ENCODE data around the gene RAD18.

Gene RAD18

DNA sequence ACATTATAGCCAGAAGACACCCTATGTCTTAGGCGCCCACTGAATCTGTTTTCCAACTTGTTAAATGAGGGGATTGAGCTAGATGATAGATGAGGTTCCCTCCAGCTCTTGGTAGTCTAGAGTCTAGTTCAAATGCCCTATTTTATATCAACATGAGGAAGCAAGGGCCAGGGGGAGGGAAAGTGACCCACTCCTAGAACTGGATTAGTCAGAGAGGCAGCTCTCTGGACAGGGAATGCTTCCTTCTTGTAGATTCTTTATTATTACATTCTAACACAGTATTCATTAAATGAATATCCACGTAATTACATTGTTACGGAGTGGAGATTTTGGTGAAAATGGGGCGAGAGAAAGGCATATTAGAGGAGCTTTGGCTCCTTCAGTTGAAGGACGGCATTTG, 89.5 kb downstream of the RAD18 start:
- Histone ChIP-seq H3K9me3 (replicated peaks in 1 of 2; ENCODE audit: control insufficient read depth in 2 of 2, insufficient read depth in 1 of 2, low read depth in 1 of 2, low read length in 2 of 2) (peaks cover 0 to 1% of the 10 kb centered on the region in 2 donors), H3K9ac (ENCODE audit: low read depth, low read length, poor library complexity) (no peak overlapping the region), H3K18ac (ENCODE audit: low read length) (no peak overlapping the region), H2BK120ac (ENCODE audit: low read depth, low read length) (no peak overlapping the region), H2BK15ac (ENCODE audit: low read length) (no peak overlapping the region), H4K91ac (ENCODE audit: low read depth, low read length, poor library complexity) (no peak overlapping the region), H2BK5ac (ENCODE audit: low read length) (no peak overlapping the region), H3K14ac (ENCODE audit: low read length) (no peak overlapping the region), H4K8ac (ENCODE audit: low read depth, low read length) (no peak overlapping the region), H2BK12ac (ENCODE audit: low read length) (no peak overlapping the region), H3K27ac (replicated peaks; ENCODE audit: low read length) (no peak overlapping the region), H3K23ac (ENCODE audit: low read depth, low read length, poor library complexity) (no peak overlapping the region), H3K27me3 (ENCODE audit: control insufficient read depth in 3 of 3, insufficient read depth in 3 of 3, low read depth in 1 of 3, low read length in 3 of 3) (no peaks in the 10 kb centered on the region), H3K4me3 (ENCODE audit: low read length in 2 of 2) (no peak overlapping the region), H2AFZ (ENCODE audit: low read length) (no peak overlapping the region), H2AK5ac (ENCODE audit: low read depth, low read length) (no peak overlapping the region), H3K79me1 (ENCODE audit: low read depth, low read length) (no peaks in the 10 kb centered on the region), H3K4me1 (ENCODE audit: control insufficient read depth in 2 of 2, insufficient read depth in 1 of 2, low read depth in 1 of 2, low read length in 2 of 2) (peaks cover 4 to 10% of the 10 kb centered on the region in 2 donors), H3K36me3 (replicated peaks in 1 of 2; ENCODE audit: control insufficient read depth in 2 of 2, insufficient read depth in 2 of 2, low read length in 2 of 2) (peaks cover 3 to 32% of the 10 kb centered on the region in 2 donors), H3K4me2 (ENCODE audit: insufficient read depth, low read length, poor library complexity, severe bottlenecking) (no peak overlapping the region), H3K4ac (ENCODE audit: low read length) (no peak overlapping the region)
- WGBS, 2 donors (ENCODE audit: extremely low coverage in 2 of 2, insufficient read length in 2 of 2, insufficient replicate concordance in 1 of 2) = no CpG with 5 or more reads among the region's 5 CpGs
- no peak for DNase-seq (ENCODE audit: low spot score)

DNA sequence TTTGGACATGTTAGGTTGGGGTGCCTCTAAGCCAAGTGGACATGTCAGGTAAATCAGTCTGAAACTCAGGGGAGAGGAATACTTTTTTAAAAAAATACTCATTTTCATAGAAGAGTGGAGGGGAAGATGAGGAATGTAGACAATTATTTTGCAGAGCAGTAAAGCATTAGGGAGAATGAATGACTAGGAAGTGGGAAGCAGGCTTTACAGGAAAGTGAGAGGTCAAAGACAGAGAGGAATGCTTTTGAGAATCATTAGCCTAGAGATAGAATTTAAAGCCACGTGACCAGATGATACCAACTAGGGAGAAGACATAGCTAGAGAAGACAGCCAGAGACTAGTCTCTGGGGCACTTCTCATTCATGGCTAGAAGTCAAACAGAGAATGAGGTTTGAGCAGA, 91.0 kb downstream of the RAD18 start:
- Histone ChIP-seq H3K36me3 (replicated peaks in 1 of 2; ENCODE audit: control insufficient read depth in 2 of 2, insufficient read depth in 2 of 2, low read length in 2 of 2) (peaks cover 1 to 17% of the 10 kb centered on the region in 2 donors), H3K27ac (replicated peaks; ENCODE audit: low read length) (no peak overlapping the region), H3K9ac (ENCODE audit: low read depth, low read length, poor library complexity) (no peak overlapping the region), H3K14ac (ENCODE audit: low read length) (no peak overlapping the region), H2BK12ac (ENCODE audit: low read length) (no peak overlapping the region), H2BK5ac (ENCODE audit: low read length) (no peak overlapping the region), H3K4me3 (ENCODE audit: low read length in 2 of 2) (no peak overlapping the region), H3K4me1 (ENCODE audit: control insufficient read depth in 2 of 2, insufficient read depth in 1 of 2, low read depth in 1 of 2, low read length in 2 of 2) (peaks cover 4 to 10% of the 10 kb centered on the region in 2 donors), H3K4me2 (ENCODE audit: insufficient read depth, low read length, poor library complexity, severe bottlenecking) (no peak overlapping the region), H3K79me1 (ENCODE audit: low read depth, low read length) (no peaks in the 10 kb centered on the region), H4K8ac (ENCODE audit: low read depth, low read length) (no peak overlapping the region), H2BK120ac (ENCODE audit: low read depth, low read length) (no peak overlapping the region), H2AK5ac (ENCODE audit: low read depth, low read length) (no peak overlapping the region), H2BK15ac (ENCODE audit: low read length) (no peak overlapping the region), H3K4ac (ENCODE audit: low read length) (no peak overlapping the region), H2AFZ (ENCODE audit: low read length) (no peak overlapping the region), H3K27me3 (ENCODE audit: control insufficient read depth in 3 of 3, insufficient read depth in 3 of 3, low read depth in 1 of 3, low read length in 3 of 3) (no peaks in the 10 kb centered on the region), H3K23ac (ENCODE audit: low read depth, low read length, poor library complexity) (no peak overlapping the region), H3K18ac (ENCODE audit: low read length) (no peak overlapping the region), H3K9me3 (replicated peaks in 1 of 2; ENCODE audit: control insufficient read depth in 2 of 2, insufficient read depth in 1 of 2, low read depth in 1 of 2, low read length in 2 of 2) (no peaks in the 10 kb centered on the region), H4K91ac (ENCODE audit: low read depth, low read length, poor library complexity) (no peak overlapping the region)
- DNase-seq (ENCODE audit: low spot score) = no peak
- no CpG with 5 or more reads among the region's 1 CpG for WGBS, 2 donors (ENCODE audit: extremely low coverage in 2 of 2, insufficient read length in 2 of 2, insufficient replicate concordance in 1 of 2)

DNA sequence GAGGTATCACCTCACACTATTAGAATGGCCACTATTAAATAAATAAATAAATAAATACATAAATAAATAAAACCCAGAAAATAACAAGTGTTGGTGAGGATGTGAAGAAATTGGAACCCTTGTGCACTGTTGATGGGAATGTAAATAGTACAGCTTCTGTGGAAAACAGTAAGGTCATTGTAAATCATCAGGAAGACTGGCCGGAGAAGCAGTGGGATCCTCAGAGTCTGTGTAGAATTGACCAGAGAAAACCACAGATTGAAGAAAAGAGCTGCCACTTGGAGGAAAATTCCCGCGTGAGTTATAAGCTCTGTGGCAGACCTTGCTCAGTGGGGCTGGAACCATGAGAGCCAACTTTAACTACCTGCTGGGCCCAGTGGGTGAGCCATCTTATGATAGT, 92.0 kb downstream of the RAD18 start:
- H2BK12ac ChIP-seq (ENCODE audit: low read length) = no peak overlapping the region
- peaks cover 0 to 8% of the 10 kb centered on the region in 2 donors for H3K36me3 ChIP-seq (replicated peaks in 1 of 2; ENCODE audit: control insufficient read depth in 2 of 2, insufficient read depth in 2 of 2, low read length in 2 of 2)
- H3K4me3 ChIP-seq (ENCODE audit: low read length in 2 of 2) = no peak overlapping the region
- H3K27me3 ChIP-seq (ENCODE audit: control insufficient read depth in 3 of 3, insufficient read depth in 3 of 3, low read depth in 1 of 3, low read length in 3 of 3) = no peaks in the 10 kb centered on the region
- no peak overlapping the region for H2BK15ac ChIP-seq (ENCODE audit: low read length)
- no peak overlapping the region for H2BK120ac ChIP-seq (ENCODE audit: low read depth, low read length)
- H3K27ac ChIP-seq (replicated peaks; ENCODE audit: low read length) = no peak overlapping the region
- no peak overlapping the region for H3K4me2 ChIP-seq (ENCODE audit: insufficient read depth, low read length, poor library complexity, severe bottlenecking)
- H3K18ac ChIP-seq (ENCODE audit: low read length) = no peak overlapping the region
- H3K4ac ChIP-seq (ENCODE audit: low read length) = no peak overlapping the region
- H3K79me1 ChIP-seq (ENCODE audit: low read depth, low read length) = no peaks in the 10 kb centered on the region
- no peak overlapping the region for H2BK5ac ChIP-seq (ENCODE audit: low read length)
- H4K91ac ChIP-seq (ENCODE audit: low read depth, low read length, poor library complexity) = no peak overlapping the region
- no peaks in the 10 kb centered on the region for H3K9me3 ChIP-seq (replicated peaks in 1 of 2; ENCODE audit: control insufficient read depth in 2 of 2, insufficient read depth in 1 of 2, low read depth in 1 of 2, low read length in 2 of 2)
- H3K4me1 ChIP-seq (ENCODE audit: control insufficient read depth in 2 of 2, insufficient read depth in 1 of 2, low read depth in 1 of 2, low read length in 2 of 2) = peaks cover 4 to 10% of the 10 kb centered on the region in 2 donors
- H3K9ac ChIP-seq (ENCODE audit: low read depth, low read length, poor library complexity) = no peak overlapping the region
- DNase-seq (ENCODE audit: low spot score) = no peak
- no peak overlapping the region for H2AK5ac ChIP-seq (ENCODE audit: low read depth, low read length)
- H4K8ac ChIP-seq (ENCODE audit: low read depth, low read length) = no peak overlapping the region
- no peak overlapping the region for H2AFZ ChIP-seq (ENCODE audit: low read length)
- no CpG with 5 or more reads among the region's 3 CpGs for WGBS, 2 donors (ENCODE audit: extremely low coverage in 2 of 2, insufficient read length in 2 of 2, insufficient replicate concordance in 1 of 2)
- H3K14ac ChIP-seq (ENCODE audit: low read length) = no peak overlapping the region
- H3K23ac ChIP-seq (ENCODE audit: low read depth, low read length, poor library complexity) = no peak overlapping the region

DNA sequence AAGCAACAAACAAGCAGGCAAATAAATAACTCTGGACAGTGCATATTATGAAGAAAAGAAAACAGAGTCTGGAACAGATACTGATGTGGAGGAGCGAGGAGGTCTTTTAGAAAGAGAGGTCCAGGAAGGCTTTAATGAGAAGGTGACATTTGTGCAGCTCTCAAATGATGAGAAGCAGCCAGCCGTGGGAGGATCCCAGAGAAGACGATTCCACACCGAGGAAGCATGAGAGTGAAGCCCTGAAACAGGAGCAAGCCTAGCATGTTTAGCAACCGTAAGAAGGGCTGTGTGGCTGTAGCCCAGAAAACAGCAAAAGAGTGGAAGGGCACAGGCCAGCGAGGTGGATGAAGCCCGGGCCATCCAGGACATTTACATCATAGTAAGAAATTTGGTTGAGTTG, 93.1 kb downstream of the RAD18 start:
- Histone ChIP-seq H3K27me3 (ENCODE audit: control insufficient read depth in 3 of 3, insufficient read depth in 3 of 3, low read depth in 1 of 3, low read length in 3 of 3) (no peaks in the 10 kb centered on the region), H2BK15ac (ENCODE audit: low read length) (no peak overlapping the region), H3K4me3 (ENCODE audit: low read length in 2 of 2) (no peak overlapping the region), H2AFZ (ENCODE audit: low read length) (no peak overlapping the region), H3K4me1 (ENCODE audit: control insufficient read depth in 2 of 2, insufficient read depth in 1 of 2, low read depth in 1 of 2, low read length in 2 of 2) (peaks cover 4 to 10% of the 10 kb centered on the region in 2 donors), H3K4me2 (ENCODE audit: insufficient read depth, low read length, poor library complexity, severe bottlenecking) (no peak overlapping the region), H3K27ac (replicated peaks; ENCODE audit: low read length) (no peak overlapping the region), H2BK12ac (ENCODE audit: low read length) (no peak overlapping the region), H2BK120ac (ENCODE audit: low read depth, low read length) (no peak overlapping the region), H3K23ac (ENCODE audit: low read depth, low read length, poor library complexity) (no peak overlapping the region), H3K4ac (ENCODE audit: low read length) (no peak overlapping the region), H3K18ac (ENCODE audit: low read length) (no peak overlapping the region), H4K8ac (ENCODE audit: low read depth, low read length) (no peak overlapping the region), H3K14ac (ENCODE audit: low read length) (no peak overlapping the region), H3K36me3 (replicated peaks in 1 of 2; ENCODE audit: control insufficient read depth in 2 of 2, insufficient read depth in 2 of 2, low read length in 2 of 2) (no peaks in the 10 kb centered on the region), H2AK5ac (ENCODE audit: low read depth, low read length) (no peak overlapping the region), H2BK5ac (ENCODE audit: low read length) (no peak overlapping the region), H4K91ac (ENCODE audit: low read depth, low read length, poor library complexity) (no peak overlapping the region), H3K79me1 (ENCODE audit: low read depth, low read length) (no peaks in the 10 kb centered on the region), H3K9ac (ENCODE audit: low read depth, low read length, poor library complexity) (no peak overlapping the region), H3K9me3 (replicated peaks in 1 of 2; ENCODE audit: control insufficient read depth in 2 of 2, insufficient read depth in 1 of 2, low read depth in 1 of 2, low read length in 2 of 2) (no peaks in the 10 kb centered on the region)
- no peak for DNase-seq (ENCODE audit: low spot score)
- no CpG with 5 or more reads among the region's 7 CpGs for WGBS, 2 donors (ENCODE audit: extremely low coverage in 2 of 2, insufficient read length in 2 of 2, insufficient replicate concordance in 1 of 2)

All from neuronal stem cell (in vitro differentiated cells).